B cell (primary cell): Measurements from ENCODE around the gene MIPOL1.
"Not testable (repeated sequence)": the region's sequence is repeated elsewhere in the genome, so short reads cannot be mapped to it uniquely, and the experiment has no call there.

Experiments used
- CTCF ChIP-seq: fragments of 200-600 bp; IDR thresholded peaks from one replicate; pipeline ENCODE4 v1.8.0; 2022; ENCODE audit warnings: antibody characterized with exemption, mild to moderate bottlenecking
- EZH2 ChIP-seq: IDR thresholded peaks from 2 replicates; pipeline ENCODE4 v1.6.1; 2012; ENCODE audit warnings: borderline replicate concordance, low read depth, mild to moderate bottlenecking, moderate library complexity, low read length; ENCODE audit not compliant: insufficient read depth, poor library complexity, severe bottlenecking

GRCh38 chr14:37205623-37206605 is 8.2 kb downstream of the MIPOL1 start:
- TF ChIP-seq CTCF, EZH2: not testable (repeated sequence)
